ENCODE results near the gene PRDM1.

PRDM1 gene

DNA sequence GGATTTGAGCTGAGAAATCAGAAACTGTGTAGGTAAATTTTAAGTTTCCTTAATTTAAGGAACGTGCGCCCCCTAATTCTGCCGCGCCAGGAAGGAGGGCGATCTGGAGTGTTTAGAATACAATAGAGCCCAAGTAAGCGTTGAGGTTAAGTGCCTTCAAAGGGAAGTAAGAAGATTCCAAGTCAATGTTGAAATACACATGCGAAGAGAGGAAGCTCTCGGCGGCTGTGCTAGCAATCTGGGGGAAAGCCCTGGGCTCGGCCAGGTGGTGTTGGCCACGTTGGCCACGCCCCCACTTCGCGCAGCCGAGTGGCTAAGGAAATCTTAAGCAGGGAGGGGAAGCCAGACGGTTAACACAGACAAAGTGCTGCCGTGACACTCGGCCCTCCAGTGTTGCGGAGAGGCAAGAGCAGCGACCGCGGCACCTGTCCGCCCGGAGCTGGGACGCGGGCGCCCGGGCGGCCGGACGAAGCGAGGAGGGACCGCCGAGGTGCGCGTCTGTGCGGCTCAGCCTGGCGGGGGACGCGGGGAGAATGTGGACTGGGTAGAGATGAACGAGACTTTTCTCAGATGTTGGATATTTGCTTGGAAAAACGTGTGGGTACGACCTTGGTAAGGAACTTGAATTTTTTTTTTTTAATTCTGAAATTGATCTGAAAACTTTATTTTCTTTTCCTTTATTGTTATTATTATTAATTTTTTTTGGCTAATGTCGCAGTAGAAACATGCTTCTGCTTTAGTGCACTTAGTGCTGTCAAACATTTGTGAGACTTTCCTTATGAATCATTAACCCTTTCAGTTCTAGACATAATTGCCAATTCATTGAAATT, at the start of gene PRDM1:
Gene PRDM1, plus strand, starts transcription at position 353 of the 830 bp plus-strand sequence. Its CDS starts 218 bp downstream, at position 571.
- DNase-seq (ENCODE audit: low spot score) = peak; percentile 85
- H3K27ac ChIP-seq = peak within 1 kb of the TSS; percentile 51
- TF ChIP-seq, protein P1, sequence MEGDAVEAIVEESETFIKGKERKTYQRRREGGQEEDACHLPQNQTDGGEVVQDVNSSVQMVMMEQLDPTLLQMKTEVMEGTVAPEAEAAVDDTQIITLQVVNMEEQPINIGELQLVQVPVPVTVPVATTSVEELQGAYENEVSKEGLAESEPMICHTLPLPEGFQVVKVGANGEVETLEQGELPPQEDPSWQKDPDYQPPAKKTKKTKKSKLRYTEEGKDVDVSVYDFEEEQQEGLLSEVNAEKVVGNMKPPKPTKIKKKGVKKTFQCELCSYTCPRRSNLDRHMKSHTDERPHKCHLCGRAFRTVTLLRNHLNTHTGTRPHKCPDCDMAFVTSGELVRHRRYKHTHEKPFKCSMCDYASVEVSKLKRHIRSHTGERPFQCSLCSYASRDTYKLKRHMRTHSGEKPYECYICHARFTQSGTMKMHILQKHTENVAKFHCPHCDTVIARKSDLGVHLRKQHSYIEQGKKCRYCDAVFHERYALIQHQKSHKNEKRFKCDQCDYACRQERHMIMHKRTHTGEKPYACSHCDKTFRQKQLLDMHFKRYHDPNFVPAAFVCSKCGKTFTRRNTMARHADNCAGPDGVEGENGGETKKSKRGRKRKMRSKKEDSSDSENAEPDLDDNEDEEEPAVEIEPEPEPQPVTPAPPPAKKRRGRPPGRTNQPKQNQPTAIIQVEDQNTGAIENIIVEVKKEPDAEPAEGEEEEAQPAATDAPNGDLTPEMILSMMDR (conservative IDR thresholded peaks at IDR 0.05; ENCODE audit: low read depth) = peak; percentile 54; the same call in 1 of the 2 replicates
- POLR2A ChIA-PET (ENCODE audit: low non-redundant PET) = interaction anchor here (0.5 kb wide), 1 partner anchor 67 kb away, joined by 10 read pairs; no protein-coding TSS in a partner anchor
- CTCF ChIA-PET = interaction anchor here (0.5 to 1.4 kb wide), 11 partner anchors 14 to 655 kb away, joined by 3 to 8 read pairs (median 5); no protein-coding TSS in a partner anchor

DNA sequence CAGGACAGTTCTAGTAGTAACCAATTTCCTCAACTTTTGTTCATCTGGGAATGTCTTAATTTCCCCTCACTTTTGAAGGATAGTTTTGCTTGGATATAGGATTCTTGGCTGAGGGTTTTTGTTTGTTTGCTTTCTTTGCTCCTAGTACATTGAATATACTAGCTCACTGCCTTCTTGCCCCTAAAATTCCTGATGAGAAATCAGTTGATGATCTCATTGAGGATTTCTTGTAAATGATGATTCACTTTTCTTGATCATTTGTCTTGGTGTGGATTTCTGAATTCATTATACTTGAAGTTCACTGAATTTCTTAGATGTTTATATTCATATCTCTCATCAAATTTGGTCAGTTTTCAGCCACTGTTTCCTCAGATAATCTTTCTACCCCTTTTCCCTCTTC, 49.1 kb upstream of the PRDM1 start:
- ChIA-PET POLR2A (ENCODE audit: low non-redundant PET) (no interaction called here), CTCF (no interaction called here)
- no peak overlapping the region for H3K27ac ChIP-seq
- DNase-seq (ENCODE audit: low spot score) = peak; percentile 26
- TF ChIP-seq, protein P1 (conservative IDR thresholded peaks at IDR 0.05; ENCODE audit: low read depth) = no peak

GRCh38 chr6:106039897-106040592, 46.1 kb upstream of the PRDM1 start:
- no peak overlapping the region for H3K27ac ChIP-seq
- no peak for DNase-seq (ENCODE audit: low spot score)
- CTCF ChIA-PET = no interaction called here
- POLR2A ChIA-PET (ENCODE audit: low non-redundant PET) = no interaction called here
- TF ChIP-seq, protein P1 (conservative IDR thresholded peaks at IDR 0.05; ENCODE audit: low read depth) = no peak

DNA sequence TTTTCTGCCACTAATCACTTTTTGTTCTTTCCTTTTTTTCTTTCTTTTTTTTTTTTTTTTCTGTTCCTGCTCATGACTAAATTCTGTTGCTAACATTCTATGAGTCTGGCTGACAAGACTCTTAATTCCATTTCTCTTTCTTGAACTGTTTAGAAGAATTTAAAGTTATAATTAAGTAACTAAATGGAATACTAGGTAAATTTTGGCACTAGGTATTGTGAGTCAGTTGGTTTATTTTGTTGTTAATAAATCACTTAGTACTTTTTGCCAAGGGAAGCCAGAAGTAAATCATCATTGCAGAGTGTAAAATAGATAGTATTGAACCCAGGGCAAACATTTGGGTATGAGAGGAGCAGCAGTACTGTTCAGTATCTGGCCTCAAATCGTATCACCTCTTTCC, 42.0 kb upstream of the PRDM1 start:
- ChIA-PET POLR2A (ENCODE audit: low non-redundant PET) (no interaction called here), CTCF (no interaction called here)
- TF ChIP-seq, protein P1 (conservative IDR thresholded peaks at IDR 0.05; ENCODE audit: low read depth) = no peak
- H3K27ac ChIP-seq = no peak overlapping the region
- no peak for DNase-seq (ENCODE audit: low spot score)

DNA sequence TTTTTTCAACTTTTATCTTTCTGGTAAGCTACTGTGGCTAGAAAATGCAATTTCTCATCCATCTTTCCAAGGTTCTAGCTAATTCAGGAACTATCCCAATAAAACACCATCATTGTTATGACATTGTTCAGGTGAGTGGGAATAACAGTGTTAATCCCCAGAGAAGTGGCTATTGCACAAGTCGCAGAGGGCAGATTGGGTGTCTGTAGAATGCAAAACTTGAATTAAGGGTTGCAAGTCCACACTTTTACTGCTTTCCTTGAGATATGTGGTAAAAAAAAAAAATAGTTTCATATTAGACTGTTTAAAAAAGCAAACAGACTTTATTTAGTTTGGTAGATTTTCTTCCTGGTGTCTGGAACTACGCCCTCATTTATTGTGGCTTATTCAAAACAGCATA, 41.1 kb upstream of the PRDM1 start:
- DNase-seq (ENCODE audit: low spot score) = no peak
- TF ChIP-seq, protein P1 (conservative IDR thresholded peaks at IDR 0.05; ENCODE audit: low read depth) = no peak
- no peak overlapping the region for H3K27ac ChIP-seq
- POLR2A ChIA-PET (ENCODE audit: low non-redundant PET) = no interaction called here
- CTCF ChIA-PET = interaction anchor here (0.7 kb wide), 1 partner anchor 263 kb away, joined by 3 read pairs; no protein-coding TSS in a partner anchor

- ChIA-PET CTCF (no interaction called here), POLR2A (ENCODE audit: low non-redundant PET) (no interaction called here)
- TF ChIP-seq, protein P1 (conservative IDR thresholded peaks at IDR 0.05; ENCODE audit: low read depth) = no peak
- no peak for DNase-seq (ENCODE audit: low spot score)
- no peak overlapping the region for H3K27ac ChIP-seq
Observed at GRCh38 chr6:106046116-106046853, 39.9 kb upstream of the PRDM1 start.

Measured in RWPE1 (cell line).